ENCODE measurements around the gene C1QL2.

DNA sequence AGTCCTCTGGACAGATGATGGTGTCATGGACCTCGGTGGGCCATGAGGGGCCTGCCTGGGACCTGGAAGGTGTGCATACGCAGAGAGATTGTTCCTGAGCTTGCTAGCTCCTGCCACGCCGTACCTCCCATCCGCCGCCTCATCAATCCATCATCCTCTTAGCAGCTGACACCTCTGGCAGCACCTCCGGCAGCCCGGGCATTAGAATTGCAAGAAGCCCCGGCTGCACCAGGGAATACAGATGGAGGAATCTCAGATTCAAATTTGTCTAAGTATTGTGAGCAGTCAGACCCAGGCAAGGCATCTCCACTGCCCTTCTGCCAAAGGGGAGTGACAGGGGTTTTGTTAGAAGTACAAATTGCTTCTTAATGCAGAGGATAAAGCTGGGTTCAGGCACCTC, 4.5 kb downstream of the C1QL2 start:
- TF ChIP-seq EZH2 (IDR thresholded peaks at IDR 0.05): no peak
- TF ChIP-seq, protein P1, sequence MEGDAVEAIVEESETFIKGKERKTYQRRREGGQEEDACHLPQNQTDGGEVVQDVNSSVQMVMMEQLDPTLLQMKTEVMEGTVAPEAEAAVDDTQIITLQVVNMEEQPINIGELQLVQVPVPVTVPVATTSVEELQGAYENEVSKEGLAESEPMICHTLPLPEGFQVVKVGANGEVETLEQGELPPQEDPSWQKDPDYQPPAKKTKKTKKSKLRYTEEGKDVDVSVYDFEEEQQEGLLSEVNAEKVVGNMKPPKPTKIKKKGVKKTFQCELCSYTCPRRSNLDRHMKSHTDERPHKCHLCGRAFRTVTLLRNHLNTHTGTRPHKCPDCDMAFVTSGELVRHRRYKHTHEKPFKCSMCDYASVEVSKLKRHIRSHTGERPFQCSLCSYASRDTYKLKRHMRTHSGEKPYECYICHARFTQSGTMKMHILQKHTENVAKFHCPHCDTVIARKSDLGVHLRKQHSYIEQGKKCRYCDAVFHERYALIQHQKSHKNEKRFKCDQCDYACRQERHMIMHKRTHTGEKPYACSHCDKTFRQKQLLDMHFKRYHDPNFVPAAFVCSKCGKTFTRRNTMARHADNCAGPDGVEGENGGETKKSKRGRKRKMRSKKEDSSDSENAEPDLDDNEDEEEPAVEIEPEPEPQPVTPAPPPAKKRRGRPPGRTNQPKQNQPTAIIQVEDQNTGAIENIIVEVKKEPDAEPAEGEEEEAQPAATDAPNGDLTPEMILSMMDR (IDR thresholded peaks at IDR 0.05 in 2 of 3, conservative IDR thresholded peaks at IDR 0.05 in 1 of 3; ENCODE audit: borderline replicate concordance in 1 of 3, insufficient read depth in 1 of 3, low read depth in 2 of 3, low read length in 2 of 3): no peak
- TF ChIP-seq ZNF274 (IDR thresholded peaks at IDR 0.05; ENCODE audit: low read depth, low read length): no peak
- no peak for TF ChIP-seq RAD21 (IDR thresholded peaks at IDR 0.05; ENCODE audit: low read depth)
- TF ChIP-seq POLR2A (IDR thresholded peaks at IDR 0.05; ENCODE audit: borderline replicate concordance, extremely low read depth, insufficient read depth, insufficient read length): no peak
- TF ChIP-seq, protein P2, sequence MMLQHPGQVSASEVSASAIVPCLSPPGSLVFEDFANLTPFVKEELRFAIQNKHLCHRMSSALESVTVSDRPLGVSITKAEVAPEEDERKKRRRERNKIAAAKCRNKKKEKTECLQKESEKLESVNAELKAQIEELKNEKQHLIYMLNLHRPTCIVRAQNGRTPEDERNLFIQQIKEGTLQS (IDR thresholded peaks at IDR 0.05): no peak
- TF ChIP-seq, protein P3, sequence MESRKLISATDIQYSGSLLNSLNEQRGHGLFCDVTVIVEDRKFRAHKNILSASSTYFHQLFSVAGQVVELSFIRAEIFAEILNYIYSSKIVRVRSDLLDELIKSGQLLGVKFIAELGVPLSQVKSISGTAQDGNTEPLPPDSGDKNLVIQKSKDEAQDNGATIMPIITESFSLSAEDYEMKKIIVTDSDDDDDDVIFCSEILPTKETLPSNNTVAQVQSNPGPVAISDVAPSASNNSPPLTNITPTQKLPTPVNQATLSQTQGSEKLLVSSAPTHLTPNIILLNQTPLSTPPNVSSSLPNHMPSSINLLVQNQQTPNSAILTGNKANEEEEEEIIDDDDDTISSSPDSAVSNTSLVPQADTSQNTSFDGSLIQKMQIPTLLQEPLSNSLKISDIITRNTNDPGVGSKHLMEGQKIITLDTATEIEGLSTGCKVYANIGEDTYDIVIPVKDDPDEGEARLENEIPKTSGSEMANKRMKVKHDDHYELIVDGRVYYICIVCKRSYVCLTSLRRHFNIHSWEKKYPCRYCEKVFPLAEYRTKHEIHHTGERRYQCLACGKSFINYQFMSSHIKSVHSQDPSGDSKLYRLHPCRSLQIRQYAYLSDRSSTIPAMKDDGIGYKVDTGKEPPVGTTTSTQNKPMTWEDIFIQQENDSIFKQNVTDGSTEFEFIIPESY (IDR thresholded peaks at IDR 0.05; ENCODE audit: extremely low read depth, insufficient replicate concordance, low read length): no peak
